Measurements from ENCODE around the gene ST6GAL2.

The ST6GAL2 gene

GRCh38 chr2:106863387-106863786 lies 22.6 kb downstream of the ST6GAL2 start:
- no peak for DNase-seq

- no peak for DNase-seq
These were observed 26.5 kb downstream of the ST6GAL2 start for GRCh38 chr2:106859498-106859897.

GRCh38 chr2:106858810-106859209 lies 27.2 kb downstream of the ST6GAL2 start:
- no peak for DNase-seq

GRCh38 chr2:106857882-106858478 lies 28.0 kb downstream of the ST6GAL2 start:
- DNase-seq = no peak

GRCh38 chr2:106853631-106854030 lies 32.3 kb downstream of the ST6GAL2 start:
- no peak for DNase-seq

GRCh38 chr2:106851881-106852501 lies 34.0 kb downstream of the ST6GAL2 start:
- DNase-seq = no peak

- DNase-seq = no peak
These were observed 34.7 kb downstream of the ST6GAL2 start for GRCh38 chr2:106851087-106851874.

GRCh38 chr2:106849253-106849652 lies 36.7 kb downstream of the ST6GAL2 start:
- DNase-seq = no peak

GRCh38 chr2:106847366-106847765 lies 38.6 kb downstream of the ST6GAL2 start:
- DNase-seq = no peak

GRCh38 chr2:106845716-106846115 lies 40.3 kb downstream of the ST6GAL2 start:
- DNase-seq = no peak

GRCh38 chr2:106843910-106844250 lies 42.1 kb downstream of the ST6GAL2 start:
- no peak for DNase-seq

- no peak for DNase-seq
These were observed 42.7 kb downstream of the ST6GAL2 start for GRCh38 chr2:106843001-106843909.

- no peak for DNase-seq
These were observed 43.9 kb downstream of the ST6GAL2 start for GRCh38 chr2:106841886-106842645.

- no peak for DNase-seq
These were observed 45.1 kb downstream of the ST6GAL2 start for GRCh38 chr2:106840818-106841217.

GRCh38 chr2:106839849-106840595 lies 45.9 kb downstream of the ST6GAL2 start:
- no peak for DNase-seq

- no peak for DNase-seq
These were observed 52.7 kb downstream of the ST6GAL2 start for GRCh38 chr2:106833256-106833655.

- DNase-seq = no peak
These were observed 54.0 kb downstream of the ST6GAL2 start for GRCh38 chr2:106831816-106832569.

- no peak for DNase-seq
These were observed 54.7 kb downstream of the ST6GAL2 start for GRCh38 chr2:106831241-106831640.

GRCh38 chr2:106830191-106830590 lies 55.8 kb downstream of the ST6GAL2 start:
- DNase-seq = no peak

GRCh38 chr2:106828119-106828518 lies 57.8 kb downstream of the ST6GAL2 start:
- DNase-seq = no peak

- no peak for DNase-seq
These were observed 58.8 kb downstream of the ST6GAL2 start for GRCh38 chr2:106827158-106827557.

Measured in stimulated activated CD4-positive, alpha-beta T cell treated with anti-CD3 and anti-CD28 coated beads, Interleukin-15, amount 100 ng/mL, for 24 hours (primary cell).